Stimulated activated CD8-positive, alpha-beta memory T cell treated with anti-CD3 and anti-CD28 coated beads, Interleukin-4, amount 100 ng/mL, for 24 hours (primary cell): ENCODE data around the gene ZNF81.
A peak's percentile ranks its signal among the peaks of the same experiment; 100 is the strongest.
"Not testable (repeated sequence)": the region's sequence is repeated elsewhere in the genome, so short reads cannot be mapped to it uniquely, and the experiment has no call there.

ENCODE experiments used
- DNase-seq: peaks from one replicate; pipeline ENCODE4 v3.0.0-alpha.2; 2020; ENCODE audit warnings: low read depth

ZNF81 gene

DNA sequence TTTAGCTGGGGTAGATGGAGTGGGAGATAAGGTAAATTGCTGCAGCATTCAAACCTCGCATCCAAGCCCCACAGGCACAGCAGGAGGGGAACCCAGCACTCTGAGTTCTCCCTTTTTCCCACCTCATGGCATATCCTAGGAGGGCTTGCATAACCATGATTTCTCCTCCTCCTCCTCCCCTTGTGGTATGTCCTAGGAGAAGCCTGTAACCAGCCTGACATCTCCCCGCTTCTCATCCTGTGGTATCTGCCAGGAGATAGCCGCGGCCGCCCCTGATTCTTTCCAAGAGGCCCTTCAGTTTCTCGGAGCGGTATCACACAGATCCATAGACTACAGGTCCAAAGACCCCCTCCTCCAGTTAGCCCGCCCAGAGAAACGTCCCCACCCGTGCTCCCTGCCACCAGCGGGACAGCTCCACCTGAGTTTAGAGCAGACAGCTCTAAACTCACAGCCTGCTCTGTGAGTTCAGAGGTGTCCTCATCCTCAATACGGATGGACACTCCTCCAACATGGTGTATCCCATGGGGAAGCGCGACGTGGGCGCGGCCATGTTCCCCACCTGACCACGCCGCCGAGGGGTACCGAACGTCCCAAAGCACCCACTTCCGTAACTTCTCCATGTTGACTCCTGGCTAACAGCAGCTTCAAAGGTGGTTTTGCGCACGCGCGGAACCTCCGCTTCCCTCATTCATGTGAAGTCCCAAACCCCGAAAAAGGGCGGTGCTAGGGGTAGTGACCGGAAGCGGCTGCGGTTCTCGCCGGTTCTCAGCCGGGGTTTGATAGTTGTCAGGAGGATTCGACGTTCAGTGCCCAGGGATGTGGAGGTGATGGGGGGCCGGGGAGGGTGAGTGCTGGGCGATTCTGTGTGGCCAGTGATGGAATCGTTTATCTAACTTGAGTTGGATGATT lies at the start of gene ZNF81:
ZNF81 (plus strand) TSS at position 739 of the 909 bp plus-strand sequence. CDS start 9,366 bp downstream, outside the sequence.
- DNase-seq, result peak; percentile 84

DNA sequence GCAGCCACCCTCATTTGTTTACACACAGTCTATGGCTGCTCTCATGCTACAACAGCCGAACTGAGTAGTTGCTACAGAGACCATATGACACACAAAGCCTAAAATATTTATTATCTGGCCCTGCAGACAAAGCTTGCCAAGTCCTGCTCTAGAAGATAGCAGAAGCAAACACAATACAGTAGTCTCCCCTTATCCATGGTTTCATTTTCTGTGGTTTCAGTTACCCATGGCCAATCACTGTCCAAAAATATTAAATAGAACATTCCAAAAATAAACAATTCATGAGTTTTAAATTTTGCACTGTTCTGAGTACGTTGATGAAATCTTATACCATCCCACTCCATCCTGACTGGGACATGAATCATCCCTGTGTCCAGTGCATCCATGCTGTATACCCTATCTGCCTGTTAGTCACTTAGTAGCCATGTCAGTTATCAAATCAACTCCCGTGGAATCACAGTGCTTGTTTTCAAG lies 40.2 kb upstream of the ZNF81 start:
- no peak for DNase-seq

DNA sequence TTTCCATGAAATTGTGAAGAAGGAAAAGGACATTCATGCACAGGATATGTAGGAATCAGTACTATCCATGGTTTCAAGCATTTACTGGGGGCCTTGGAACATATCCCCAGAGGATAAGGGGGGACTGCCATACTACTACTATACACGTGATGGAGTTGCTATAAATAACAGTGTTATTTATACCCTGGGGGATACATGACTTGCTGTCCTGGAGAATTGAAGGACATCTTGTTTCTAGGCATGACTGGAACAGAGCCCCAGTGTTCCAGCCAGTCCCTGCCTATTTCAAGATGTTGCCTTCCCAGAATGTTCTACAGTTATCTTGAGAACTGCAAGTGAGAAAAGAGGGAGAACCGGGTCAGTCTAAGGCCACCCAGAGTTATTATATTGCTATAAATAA lies 39.6 kb upstream of the ZNF81 start:
- no peak for DNase-seq

DNA sequence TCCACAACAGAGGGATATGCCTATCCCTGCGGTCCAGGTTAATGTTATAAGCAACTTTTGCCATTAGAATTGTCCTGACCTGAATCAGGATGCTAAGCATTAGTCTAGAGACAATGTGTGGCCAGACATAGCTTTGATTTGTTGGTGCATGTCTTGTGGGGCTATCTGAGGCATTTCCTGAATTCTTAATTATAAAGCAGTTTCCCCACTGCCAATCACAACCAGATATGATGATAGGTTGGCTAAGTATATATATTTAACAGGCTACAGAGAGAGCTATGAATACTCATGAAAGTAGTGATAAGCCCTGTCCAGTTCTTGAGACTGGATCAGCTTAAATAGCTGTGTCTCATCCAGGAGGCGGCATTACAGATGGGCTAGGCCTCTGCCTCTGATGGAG lies 37.8 kb upstream of the ZNF81 start:
- no peak for DNase-seq

DNA sequence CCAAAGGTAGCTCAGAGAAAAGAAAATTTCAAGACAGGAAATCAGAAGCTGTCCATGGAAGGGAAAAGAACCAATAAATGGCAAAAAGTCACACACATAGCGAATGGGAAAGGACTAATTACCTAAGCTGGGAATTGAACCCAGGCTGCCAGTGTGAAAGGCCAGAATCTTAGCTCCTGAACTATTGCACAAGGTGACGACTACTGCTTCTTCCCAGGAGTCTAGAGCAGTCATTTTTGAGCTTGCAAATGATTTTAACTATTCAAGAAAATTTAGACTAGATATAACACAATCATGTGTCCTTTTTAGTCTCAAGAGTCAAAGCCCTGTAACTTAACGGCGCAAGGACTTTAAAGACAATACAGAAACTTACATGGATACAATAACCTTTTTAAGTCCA lies 34.1 kb upstream of the ZNF81 start:
- DNase-seq, result no peak

DNA sequence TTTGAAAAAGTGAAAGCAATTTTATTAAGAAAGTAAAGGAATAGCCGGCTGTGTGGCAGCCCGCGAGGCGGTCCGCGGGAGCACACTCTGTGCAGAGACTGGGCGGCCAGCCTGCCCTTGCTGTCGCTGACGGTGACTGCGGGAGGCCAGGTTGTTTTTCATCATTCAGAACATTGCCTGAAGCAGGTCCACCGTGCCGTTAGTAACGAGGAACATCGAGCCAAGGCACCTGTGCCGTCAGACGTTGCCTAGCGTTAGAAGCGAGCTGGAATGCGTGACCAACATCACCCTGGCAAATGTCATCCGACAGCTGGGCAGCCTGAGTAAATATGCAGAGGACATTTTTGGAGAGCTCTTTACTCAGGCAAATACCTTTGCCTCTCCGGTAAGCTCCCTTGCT lies 33.6 kb upstream of the ZNF81 start:
- not testable (repeated sequence) for DNase-seq

DNA sequence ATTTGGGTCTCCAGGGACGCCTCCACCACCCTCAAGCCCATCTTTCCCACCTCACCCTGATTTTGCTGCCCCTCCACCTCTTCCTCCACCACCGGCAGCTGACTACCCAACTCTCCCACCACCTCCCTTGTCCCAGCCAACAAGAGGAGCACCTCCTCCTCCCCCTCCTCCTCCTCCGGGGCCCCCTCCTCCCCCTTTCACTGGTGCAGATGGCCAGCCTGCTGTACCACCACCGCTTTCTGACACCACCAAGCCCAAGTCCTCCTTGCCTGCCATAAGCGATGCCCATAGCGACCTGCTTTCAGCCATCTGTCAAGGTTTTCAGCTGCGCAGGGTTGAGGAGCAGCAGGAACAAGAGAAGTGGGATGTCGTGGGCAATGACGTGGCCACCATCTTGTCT lies 32.4 kb upstream of the ZNF81 start:
- no peak for DNase-seq

DNA sequence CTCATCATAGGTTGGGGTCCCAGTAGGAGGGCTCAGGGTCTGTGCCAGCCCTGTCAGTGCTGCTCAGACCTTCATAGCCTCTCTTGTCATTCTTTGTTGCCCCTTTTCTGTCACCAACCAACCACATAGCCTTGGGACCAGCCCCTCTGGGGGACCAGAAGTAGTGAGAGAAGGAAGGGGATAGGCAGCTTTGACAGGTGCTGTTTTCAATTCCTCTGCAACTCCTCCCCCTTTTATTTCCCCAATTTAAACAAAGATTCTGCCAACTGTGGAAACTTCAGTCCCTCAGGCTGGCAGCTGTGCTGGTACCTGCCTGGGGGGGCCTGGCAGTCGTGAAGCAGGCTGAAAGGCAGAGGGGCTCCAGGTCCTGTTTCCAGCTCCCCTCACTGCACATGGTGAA lies 30.9 kb upstream of the ZNF81 start:
- DNase-seq, result not testable (repeated sequence)

DNA sequence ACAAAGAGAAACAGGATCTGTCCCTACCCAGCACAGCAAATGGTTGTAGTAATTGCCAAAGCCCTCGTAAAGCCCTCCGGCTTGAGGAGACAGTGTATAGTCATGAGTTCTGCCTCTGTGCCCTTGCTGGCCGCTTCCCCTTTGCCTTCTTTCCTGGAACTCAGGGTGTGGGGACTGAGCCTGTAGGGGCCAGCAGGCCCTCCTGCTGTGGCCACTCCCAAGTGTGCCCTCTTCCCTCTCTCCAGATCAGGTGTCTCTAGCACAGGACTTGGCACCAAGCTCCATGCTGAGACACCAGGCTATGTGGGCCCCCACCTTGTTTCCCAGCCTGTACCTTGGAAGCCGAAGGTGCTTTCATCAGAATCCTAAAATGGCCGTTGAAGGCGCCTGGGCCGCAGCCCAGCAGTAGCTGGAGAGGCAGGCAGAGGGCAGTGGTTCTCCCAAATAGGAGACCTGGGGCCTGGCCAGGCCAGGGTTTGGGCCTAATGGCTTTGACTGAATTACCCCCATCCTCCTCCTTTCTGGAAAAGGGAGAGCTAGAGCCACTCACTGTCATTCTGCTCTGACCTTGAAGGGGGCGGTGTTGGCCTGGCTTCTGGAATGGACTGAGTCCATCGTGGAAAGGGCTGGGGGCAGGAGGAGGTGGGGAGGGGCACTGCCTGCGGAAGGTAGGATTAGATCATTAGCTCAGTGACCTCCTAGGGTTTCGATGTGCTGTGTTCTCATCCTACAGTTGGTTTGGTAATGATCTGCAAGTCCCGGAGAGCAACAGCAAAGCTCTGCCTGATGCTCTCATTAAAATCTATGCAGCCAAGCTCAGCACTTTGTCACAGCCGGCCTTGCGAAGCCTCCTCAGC lies 30.1 kb upstream of the ZNF81 start:
- DNase-seq, result not testable (repeated sequence)

DNA sequence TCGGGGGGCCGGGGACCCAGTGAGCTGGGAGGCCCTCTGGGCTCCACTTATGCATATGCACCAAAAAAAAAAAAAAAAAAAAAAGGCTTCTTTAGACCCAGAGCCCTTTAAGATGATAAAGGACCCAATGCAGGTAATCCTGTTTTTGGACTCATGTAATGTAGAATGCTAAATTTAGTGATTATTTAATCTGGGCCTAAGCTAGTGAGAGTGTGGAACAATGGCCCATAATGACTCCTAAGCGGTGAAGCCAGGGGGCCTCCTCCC lies 29.5 kb upstream of the ZNF81 start:
- not testable (repeated sequence) for DNase-seq

DNA sequence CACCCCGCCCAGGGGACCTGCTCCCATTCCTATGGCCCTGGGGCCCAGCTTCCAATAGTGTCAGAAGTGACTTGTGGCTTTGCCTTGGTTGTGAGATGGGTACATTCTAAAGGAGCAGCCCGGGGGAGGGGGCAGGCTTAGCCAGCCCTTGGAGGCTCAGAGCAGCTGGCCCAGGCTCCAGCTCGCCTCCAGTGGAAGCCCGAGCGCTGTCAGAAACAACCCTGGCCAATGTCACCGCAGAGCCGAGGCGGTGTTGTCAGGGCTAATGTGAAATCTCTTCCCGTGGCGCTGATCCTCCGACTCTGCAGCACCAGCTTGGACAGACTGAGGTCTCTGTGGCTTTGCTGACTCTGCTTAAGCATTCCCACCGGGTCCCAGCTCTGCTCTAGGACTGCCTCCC lies 29.2 kb upstream of the ZNF81 start:
- no peak for DNase-seq

DNA sequence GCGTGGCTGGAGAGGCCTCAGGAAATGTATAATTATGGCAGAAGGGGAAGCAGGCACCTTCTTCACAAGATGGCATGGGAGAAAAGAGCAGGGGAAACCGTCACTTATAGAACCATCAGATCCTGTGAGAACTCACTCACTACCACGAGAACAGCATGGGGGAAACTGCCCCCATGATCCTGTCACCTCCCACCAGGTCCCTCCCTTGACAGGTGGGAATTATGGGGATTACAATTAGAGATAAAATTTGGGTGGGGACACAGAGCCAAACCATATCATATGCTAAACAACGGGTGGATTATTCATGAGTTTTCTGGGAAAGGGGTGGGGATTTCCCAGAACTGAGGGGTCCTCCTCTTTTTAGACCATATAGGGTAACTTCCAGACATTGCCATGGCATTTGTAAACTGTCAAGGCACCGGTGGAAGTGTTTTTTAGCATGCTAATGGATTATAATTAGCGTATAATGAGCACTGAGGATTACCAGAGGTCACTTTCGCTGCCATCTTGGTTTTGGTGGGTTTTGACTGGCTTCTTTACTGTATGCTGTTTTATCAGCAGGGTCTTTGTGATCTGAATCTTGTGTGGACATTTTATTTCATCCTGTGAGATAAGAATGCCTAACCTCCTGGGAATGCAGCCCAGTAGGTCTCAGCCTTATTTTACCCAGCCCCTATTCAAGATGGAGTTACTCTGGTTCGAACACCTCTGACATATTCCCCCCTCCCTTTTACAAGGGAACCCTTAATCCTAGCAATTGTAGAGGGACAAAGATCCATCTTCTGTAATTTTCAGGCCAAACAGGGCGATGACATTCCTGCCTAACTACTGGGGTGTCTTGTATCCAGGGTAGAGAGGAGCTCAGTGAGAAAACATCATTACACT lies 27.6 kb upstream of the ZNF81 start:
- no peak for DNase-seq

DNA sequence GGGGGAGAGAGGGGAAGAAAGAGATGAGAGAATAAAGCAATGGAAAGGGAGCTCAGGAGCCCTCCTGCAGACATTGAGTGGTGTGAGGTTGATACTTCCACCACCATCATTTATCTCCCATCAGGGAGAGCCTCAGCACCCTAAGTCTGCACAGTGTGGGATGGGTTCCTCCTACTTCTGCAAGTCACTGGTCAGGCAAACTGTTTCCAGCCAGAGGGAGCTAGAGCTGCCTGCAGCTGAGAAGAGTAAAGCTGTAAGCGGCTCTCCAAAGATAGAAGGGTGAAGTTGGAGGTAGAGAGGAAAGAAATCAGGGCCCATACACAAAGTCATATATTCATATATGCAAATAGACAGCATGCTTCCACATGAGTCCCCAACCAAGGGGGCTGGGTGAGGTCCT lies 21.9 kb upstream of the ZNF81 start:
- no peak for DNase-seq

DNA sequence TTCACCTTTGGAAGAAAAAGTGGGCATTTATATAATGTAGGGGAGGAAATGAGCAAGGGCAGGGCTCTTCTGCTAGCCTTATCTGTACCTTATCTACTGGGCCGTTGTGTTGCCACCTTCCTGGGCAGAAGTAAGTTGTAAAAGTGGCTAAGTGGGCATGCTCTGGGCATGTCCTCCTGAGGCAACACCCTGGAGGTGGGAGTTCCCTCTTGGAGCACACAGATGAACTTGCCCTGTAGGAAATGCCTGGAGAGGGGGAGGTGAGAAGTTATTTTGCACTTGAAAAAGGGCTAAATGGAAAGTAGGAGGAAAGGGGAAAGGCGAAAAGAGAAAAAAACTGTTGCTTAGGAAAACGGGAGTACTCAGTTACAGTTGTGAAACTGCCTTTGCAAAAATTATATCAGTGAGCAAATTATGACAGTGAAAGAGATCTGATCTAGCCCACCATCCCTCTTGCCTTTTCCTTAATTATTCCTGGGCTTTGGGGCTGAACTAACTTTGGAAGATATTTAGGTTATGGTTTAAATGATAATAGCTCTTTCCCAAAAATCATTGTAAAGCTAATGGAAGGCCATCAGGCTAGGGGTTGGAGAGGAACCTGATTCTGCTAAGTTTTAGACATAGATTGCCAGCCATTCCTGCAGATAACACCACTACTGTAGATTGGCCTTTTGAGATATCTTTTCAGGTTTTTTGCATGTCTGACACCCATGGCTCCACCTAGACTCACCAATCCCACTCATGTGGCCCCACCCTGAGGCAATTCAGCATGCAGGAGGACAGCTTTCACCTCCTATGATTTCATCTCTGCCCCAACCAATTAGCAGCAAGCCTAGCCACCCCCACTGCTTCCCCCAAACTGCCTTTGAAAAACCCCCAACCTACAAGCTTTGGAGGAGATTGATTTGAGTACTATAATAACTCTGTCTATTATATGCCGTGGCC lies 20.5 kb upstream of the ZNF81 start:
- no peak for DNase-seq

DNA sequence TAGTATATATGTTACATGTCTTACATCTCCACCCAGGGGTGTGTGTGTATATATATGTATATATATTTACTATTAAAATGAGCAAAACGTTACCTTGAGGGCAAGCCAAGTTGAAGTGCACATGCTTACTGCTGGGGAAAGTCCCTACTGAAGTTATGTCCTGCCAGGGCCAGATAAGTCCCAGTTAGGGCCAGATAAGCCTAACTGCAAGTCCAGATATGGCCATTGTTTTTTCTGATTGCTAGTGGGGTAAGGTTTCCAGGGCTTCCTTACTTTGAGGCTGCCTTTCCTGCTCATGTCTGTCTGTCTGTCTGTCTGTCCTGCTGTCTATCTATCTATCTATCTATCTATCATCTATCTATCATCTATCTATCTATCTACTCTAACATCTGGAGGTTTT lies 19.3 kb upstream of the ZNF81 start:
- no peak for DNase-seq

DNA sequence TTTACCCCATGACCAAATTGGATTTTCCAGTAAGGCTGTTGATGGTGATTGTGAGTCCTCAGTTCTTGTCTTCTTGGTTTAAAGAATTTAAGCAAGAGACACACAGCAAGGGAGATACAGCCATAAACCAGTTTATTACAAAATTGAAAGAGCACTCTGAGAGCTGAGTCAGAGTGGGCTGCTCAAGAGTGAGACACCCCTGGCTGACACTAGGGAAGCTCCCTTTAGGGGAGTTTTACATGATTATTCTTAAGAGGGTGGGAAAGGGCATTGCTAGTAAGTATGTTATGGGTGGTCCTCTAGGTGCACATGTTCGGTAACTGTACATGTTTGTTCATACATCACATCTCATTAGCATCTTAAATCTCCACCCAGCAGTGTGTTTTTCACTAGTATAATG lies 18.8 kb upstream of the ZNF81 start:
- DNase-seq, result no peak

DNA sequence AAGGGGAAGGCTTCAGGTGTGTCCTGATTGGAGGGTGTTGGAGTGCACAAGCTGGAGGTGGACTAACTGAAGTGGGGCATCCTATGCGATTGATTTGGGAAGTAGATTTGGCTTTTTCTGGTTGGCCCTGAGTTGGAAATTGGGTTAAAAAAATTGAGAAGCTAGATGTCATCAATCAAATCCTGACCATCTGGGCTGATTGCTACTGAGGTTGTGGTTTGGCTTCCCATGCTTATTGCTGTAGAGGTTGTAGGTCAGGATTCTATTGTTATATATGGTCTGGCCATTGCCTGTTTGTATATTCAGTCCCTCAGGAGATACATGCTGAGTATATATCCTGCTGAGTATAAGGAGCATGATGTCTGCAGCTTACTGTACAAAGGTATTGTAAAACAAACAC lies 7.7 kb upstream of the ZNF81 start:
- DNase-seq, result no peak

DNA sequence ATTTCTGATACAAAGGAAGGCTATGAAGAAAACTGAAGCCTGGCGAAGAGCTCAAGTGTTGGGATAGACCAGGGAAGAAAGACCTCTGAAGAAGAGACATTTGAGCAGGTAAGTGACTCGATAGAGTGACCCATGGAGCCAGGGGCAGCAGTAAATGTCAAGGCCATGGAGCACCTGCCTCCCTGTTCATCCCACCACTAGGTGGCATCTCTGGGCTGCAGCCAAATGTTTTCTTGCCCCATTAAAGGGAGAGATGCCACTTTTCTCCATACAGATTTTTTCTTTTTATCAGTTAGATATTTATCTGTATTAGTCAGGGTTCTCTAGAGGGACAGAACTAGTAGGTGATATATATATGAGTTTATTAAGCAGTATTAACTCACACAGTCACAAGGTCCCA lies 4.9 kb upstream of the ZNF81 start:
- peak; percentile 29 for DNase-seq

DNA sequence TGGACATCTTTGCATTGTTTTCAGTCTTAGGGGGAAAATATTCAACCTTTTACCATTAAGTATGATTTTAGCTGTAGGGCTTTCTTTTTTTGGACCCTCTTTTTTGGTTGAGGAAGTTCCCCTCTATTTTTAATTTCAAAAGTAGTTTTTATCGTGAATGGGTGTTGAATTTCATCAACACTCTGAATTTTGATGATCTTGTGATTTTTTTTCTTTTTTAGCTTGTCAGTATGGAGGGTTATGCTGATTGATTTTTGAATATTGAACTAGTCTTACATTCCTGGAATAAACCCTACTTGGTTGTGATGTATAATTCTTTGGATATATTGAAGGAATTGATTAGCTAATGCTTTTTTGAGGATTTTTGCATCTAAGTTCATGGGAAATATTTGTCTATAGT lies 1.7 kb downstream of the ZNF81 start:
- DNase-seq, result no peak

DNA sequence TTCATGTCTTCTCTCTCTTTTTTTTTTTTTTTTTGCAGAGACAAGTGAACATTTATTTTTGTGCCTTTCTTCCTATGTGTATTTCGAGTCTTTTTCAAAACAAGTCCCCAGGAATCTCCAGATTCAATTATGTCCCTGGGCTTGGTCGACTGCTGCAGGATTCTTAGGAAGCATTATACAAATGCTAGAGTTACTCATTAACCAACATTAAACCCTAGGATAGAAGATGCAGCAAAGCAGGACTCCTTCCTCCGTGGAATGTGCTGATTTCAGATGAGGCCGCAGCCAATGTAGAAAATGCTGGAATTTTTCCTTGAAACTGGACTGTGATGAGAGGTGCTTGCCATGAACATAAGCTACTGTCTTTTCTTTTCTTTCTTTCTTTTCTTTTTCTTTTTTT lies 3.4 kb downstream of the ZNF81 start:
- DNase-seq, result no peak

DNA sequence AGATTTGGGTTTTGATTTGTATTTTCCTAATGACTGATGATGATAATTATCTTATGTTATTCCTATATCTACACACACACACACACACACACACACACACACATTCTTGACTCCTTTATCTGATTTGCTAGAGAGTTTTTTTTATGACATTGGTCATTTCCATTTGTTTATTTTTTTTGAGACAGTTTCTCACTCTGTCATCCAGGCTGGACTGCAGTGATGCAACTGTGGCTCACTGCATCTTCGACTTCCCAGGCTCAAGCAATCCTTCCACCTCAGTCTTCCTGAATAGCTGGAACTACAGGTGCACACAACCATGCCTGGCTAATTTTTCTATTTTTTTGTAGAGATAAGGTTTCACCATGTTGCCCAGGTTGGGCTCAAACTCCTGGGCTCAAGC lies 6.7 kb downstream of the ZNF81 start:
- DNase-seq, result no peak
